ENCODE results near the gene MUC22. TPM values are rescaled to one million over a fixed set of nuclear protein-coding genes. Genes with fewer than 3 reads are reported as not detected.

The MUC22 gene
- total and polyA plus RNA-seq, 4 donors, result 0.02 to 0.11 (median 0.05) TPM

DNA sequence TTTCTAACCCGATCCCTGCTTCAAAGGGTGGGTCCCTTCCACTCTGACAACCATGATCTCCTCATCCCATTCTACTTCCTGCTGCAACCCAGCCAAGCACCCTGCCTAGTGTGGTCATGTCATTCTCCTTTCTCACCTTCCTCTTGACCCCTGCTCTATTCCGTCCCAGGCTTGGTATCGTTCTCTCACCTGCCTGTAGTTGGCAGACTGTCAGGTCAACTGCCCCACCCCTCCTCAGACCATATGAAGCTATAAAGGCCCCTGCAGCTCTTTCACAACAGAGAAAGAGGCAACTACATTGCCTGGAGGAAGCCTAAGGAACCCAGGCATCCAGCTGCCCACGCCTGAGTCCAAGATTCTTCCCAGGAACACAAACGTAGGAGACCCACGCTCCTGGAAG, 26.8 kb upstream of the MUC22 start, which contains the start of gene MUC21:
MUC21 (plus strand) TSS at position 280 of the 400 bp plus-strand sequence. CDS start 241 bp downstream, outside the sequence.
- H3K36me3 ChIP-seq (ENCODE audit: control insufficient read depth in 4 of 4, insufficient read depth in 4 of 4, low read length in 4 of 4), result no peaks in the 10 kb centered on the region
- no peak within 1 kb of the TSS for H3K9ac ChIP-seq (ENCODE audit: insufficient read depth in 1 of 2, low read length in 2 of 2)
- TF ChIP-seq CTCF (IDR thresholded peaks at IDR 0.05; ENCODE audit: control extremely low read depth, extremely low read depth), result no peak
- peaks cover 0 to 11% (median 2%) of the 10 kb centered on the region in 5 donors for H3K4me1 ChIP-seq (ENCODE audit: control insufficient read depth in 5 of 5, insufficient read depth in 5 of 5, low read length in 5 of 5)
- H3K4me3 ChIP-seq, result no peak within 1 kb of the TSS
- ATAC-seq (ENCODE audit: insufficient read depth, low FRiP score) (no peak), DNase-seq (no peak)
- peaks cover 0 to 2% (median 0%) of the 10 kb centered on the region in 3 donors for H3K27me3 ChIP-seq (ENCODE audit: control insufficient read depth in 3 of 3, insufficient read depth in 3 of 3, low read length in 2 of 3)
- WGBS, 2 donors, result 66 to 84% methylated on average over 6 of the region's 6 CpGs
- peak within 1 kb of the TSS in 1 of 2 donors; percentile 27 for H3K27ac ChIP-seq (ENCODE audit: low read depth in 1 of 2, low read length in 1 of 2)
- no peaks in the 10 kb centered on the region for H3K9me3 ChIP-seq (ENCODE audit: control insufficient read depth in 4 of 4, insufficient read depth in 3 of 4, low read length in 3 of 4)

DNA sequence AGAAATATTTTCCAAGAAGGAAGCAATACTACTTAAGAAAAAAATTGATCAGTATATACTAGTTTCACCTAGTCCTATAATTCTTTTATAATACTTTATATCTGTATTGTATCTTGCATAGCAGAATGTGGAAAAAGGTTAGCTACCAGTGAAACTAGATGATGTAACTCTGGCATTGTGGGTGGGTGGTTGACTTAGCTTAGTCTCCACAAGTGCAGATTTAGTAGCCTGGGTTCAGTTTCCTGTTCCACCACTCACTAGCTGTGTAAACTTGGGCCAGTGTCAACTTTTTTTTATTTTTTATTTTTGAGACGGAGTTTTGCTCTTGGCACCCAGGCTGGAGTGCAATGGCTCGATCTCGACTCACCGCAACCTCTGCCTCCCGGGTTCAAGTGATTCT, 24.8 kb upstream of the MUC22 start:
- Histone ChIP-seq H3K9me3 (ENCODE audit: control insufficient read depth in 4 of 4, insufficient read depth in 3 of 4, low read length in 3 of 4) (no peaks in the 10 kb centered on the region), H3K4me3 (no peak overlapping the region), H3K36me3 (ENCODE audit: control insufficient read depth in 4 of 4, insufficient read depth in 4 of 4, low read length in 4 of 4) (no peaks in the 10 kb centered on the region), H3K4me1 (ENCODE audit: control insufficient read depth in 5 of 5, insufficient read depth in 5 of 5, low read length in 5 of 5) (peaks cover 0 to 11% (median 2%) of the 10 kb centered on the region in 5 donors), H3K27ac (ENCODE audit: low read depth in 1 of 2, low read length in 1 of 2) (no peak overlapping the region), H3K9ac (ENCODE audit: insufficient read depth in 1 of 2, low read length in 2 of 2) (no peak overlapping the region), H3K27me3 (ENCODE audit: control insufficient read depth in 3 of 3, insufficient read depth in 3 of 3, low read length in 2 of 3) (peaks cover 0 to 2% (median 0%) of the 10 kb centered on the region in 3 donors)
- WGBS, 2 donors, result 59 to 86% methylated on average over 5 of the region's 5 CpGs
- TF ChIP-seq CTCF (IDR thresholded peaks at IDR 0.05; ENCODE audit: control extremely low read depth, extremely low read depth), result no peak
- ATAC-seq (ENCODE audit: insufficient read depth, low FRiP score) (no peak), DNase-seq (no peak)

- ATAC-seq (ENCODE audit: insufficient read depth, low FRiP score) (no peak), DNase-seq (no peak)
- H3K27me3 ChIP-seq (ENCODE audit: control insufficient read depth in 3 of 3, insufficient read depth in 3 of 3, low read length in 2 of 3), result no peaks in the 10 kb centered on the region
- no peaks in the 10 kb centered on the region for H3K9me3 ChIP-seq (ENCODE audit: control insufficient read depth in 4 of 4, insufficient read depth in 3 of 4, low read length in 3 of 4)
- no peak overlapping the region for H3K27ac ChIP-seq (ENCODE audit: low read depth in 1 of 2, low read length in 1 of 2)
- WGBS, 2 donors, result 94% methylated on average over 6 of the region's 6 CpGs
- H3K4me3 ChIP-seq, result no peak overlapping the region
- no peak overlapping the region for H3K9ac ChIP-seq (ENCODE audit: insufficient read depth in 1 of 2, low read length in 2 of 2)
- no peak for TF ChIP-seq CTCF (IDR thresholded peaks at IDR 0.05; ENCODE audit: control extremely low read depth, extremely low read depth)
- H3K4me1 ChIP-seq (ENCODE audit: control insufficient read depth in 5 of 5, insufficient read depth in 5 of 5, low read length in 5 of 5), result peaks cover 0 to 6% (median 2%) of the 10 kb centered on the region in 5 donors
- no peaks in the 10 kb centered on the region for H3K36me3 ChIP-seq (ENCODE audit: control insufficient read depth in 4 of 4, insufficient read depth in 4 of 4, low read length in 4 of 4)
These were observed 23.0 kb upstream of the MUC22 start for GRCh38 chr6:30987304-30987703.

All from lung (tissue), 12 donors.